ENCODE data around the gene NPAS2.

Gene NPAS2

GRCh38 chr2:100997509-100998234 lies 177.7 kb downstream of the NPAS2 start:
- no peak for DNase-seq

GRCh38 chr2:100998235-100998573 lies 178.3 kb downstream of the NPAS2 start:
- DNase-seq = no peak

- no peak for DNase-seq
Measured at GRCh38 chr2:100999995-101000394, 180.1 kb downstream of the NPAS2 start.

DNA sequence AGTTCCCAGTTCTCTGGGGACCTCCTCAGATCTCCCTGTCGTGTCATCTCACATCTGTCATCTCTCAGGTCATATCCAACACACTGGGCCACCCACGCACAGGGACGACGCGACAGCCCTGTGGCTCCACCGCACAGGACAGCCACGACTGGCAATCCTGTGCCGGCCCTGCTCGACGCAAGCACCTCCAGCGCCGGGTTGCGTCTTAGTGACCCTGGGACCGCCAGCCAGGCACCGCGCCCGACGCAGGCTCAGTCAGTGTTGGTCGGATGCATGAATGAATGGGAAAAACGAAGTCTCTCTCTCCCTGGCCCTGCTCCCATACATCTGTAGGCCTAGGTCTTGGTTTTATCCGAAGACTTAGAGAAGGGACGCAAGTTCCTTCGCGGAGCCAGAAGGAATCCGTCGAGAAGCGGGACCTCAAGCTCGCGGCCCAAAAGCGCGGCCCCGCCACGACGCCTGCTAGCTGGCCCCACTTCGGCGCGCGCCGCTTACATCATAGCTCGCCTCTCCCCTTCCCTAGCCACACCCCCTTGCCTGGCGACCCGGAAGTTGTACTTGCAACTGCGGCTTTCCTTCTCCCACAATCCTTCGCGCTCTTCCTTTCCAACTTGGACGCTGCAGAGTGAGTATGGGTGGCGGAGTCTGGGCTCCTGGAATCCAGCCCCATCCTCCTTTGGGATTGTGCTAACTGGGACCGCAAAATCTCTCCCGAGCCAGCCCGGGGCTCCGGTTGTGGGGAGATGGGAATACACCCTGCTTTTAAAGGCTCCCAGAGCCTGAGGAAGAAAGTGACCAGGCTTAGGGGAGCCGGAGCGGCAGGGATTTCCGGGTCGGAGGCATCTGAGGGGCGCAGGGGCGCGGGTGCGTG lies 182.0 kb downstream of the NPAS2 start, which contains the start of gene RPL31:
Gene RPL31, plus strand, starts transcription at position 599 of the 871 bp plus-strand sequence. CDS start 413 bp downstream, outside the sequence.
- DNase-seq = peak; percentile 98

- DNase-seq = peak; percentile 46
Measured at GRCh38 chr2:101002562-101003277, 182.8 kb downstream of the NPAS2 start.

GRCh38 chr2:101003278-101003775 lies 183.4 kb downstream of the NPAS2 start:
- no peak for DNase-seq

DNA sequence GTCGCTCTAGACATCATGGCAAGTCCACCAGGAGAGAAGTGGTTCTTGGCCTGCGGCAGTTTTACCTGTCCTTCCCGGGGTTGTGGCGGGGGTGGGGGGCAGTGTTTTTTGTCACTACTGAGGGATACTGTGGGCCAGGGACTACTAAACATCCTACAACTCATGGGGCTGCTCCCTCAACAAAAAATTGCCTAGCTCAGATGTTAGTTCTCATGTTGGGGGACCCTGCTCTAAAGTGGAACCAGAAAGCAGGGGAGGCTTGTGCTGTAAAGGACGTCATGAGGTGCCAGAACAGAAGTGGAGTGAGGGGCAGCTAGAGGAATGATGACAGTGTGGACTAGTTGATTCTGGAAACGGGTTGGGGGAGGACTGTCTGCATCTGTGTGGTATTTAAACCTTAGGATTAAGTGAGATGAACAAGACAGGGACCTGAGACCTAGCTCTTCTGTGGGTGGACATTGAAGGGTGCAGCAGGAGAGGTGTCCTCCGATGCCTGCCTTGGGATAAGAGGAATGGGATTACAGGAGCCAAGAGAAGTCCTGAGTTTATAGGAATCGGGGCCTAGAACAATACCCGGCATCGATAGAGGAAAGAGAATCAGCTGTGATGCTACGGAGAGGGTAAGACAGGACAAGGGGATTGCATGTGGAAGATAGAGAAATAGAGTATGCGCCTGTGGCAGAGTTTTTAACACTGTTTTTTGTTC lies 184.8 kb downstream of the NPAS2 start:
- no peak for DNase-seq

- no peak for DNase-seq
Measured at GRCh38 chr2:101006065-101006715, 186.3 kb downstream of the NPAS2 start.

DNA sequence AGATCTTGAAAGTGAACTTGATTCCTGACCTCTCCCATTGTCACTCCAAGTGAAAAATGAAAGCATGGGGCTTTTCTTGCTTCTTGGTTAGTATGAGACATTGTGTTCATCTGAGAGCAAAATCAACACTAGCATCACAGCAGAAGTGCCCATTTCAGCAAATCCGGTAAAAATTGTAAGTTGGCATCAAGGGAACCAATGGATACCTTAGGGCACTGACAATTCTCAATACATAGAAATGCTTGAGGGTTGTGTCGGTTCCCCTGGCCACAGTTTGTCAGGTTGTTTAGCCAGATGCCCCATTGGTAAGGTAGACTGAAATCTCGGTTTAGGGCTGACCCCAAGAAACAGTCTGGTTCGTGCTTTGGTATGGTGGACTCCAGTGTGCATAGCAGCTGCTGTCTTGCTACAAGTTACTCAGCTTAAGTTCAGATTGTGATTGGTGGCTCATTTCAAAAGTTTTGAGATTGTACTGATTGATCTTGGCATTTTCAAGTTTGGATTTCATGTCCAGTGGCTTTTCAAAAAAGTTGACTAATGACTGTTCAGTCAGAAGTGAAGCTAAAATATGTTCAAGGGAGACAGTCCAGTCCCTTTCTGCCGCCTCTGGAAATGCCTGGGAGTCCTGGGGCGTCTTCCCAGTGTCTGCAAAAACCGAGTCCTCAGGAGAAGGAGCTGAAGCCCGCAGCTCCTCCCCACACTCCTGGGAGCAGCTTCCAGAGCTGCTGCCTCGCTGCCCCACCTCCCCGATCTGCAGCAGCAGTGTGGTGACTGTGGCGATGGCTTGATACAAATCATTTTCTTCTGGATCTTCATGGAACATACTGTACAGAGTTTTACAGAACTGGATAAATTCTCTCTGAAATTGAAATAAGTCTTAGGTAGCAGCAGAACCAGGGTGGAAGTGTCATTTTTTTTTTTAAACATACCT lies 187.7 kb downstream of the NPAS2 start:
- DNase-seq = peak; percentile 26

- no peak for DNase-seq
Measured at GRCh38 chr2:101011152-101011551, 191.2 kb downstream of the NPAS2 start.

- no peak for DNase-seq
Measured at GRCh38 chr2:101012054-101012705, 192.2 kb downstream of the NPAS2 start.

DNA sequence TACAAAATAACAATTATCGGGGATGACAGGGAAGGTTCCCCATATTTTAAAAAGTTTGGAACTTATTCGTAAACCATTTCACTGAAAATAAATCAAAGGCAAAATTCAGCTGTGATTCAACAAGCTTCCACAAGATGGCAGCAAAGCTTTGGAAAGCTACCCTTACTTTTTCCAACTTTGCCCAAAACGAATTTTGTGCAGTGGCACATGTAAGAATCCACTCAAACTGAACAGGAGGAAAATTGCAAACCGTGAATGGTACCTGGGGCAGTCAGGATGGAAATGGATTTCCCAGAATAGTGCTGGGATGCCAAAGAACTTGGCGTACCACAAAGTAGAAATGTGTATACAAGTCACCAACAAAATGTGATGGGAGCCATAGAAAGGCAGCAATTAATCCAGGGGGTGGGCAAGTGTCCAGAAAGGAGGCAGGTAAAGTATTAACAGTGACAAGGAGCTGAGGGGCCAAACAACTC lies 192.8 kb downstream of the NPAS2 start:
- peak; percentile 42 for DNase-seq

- DNase-seq = no peak
Measured at GRCh38 chr2:101014264-101014857, 194.4 kb downstream of the NPAS2 start.

DNA sequence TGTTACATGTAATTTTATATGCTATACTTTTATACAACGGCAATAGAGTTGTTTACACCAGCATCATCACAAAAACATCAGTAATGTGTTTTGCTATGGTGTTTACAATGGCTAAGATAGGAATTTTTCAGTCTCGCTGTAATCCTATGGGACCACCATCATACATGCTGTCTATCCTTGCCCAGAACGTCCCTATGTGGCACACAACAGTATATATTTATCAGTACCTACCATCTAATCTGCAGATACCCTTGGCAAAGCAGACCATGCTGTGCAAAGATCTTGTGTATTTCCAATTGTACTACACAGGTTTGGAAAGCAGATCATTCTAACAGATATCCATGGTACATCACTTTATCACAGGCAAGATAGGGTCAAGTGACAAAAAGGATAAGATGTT lies 197.4 kb downstream of the NPAS2 start:
- no peak for DNase-seq

DNA sequence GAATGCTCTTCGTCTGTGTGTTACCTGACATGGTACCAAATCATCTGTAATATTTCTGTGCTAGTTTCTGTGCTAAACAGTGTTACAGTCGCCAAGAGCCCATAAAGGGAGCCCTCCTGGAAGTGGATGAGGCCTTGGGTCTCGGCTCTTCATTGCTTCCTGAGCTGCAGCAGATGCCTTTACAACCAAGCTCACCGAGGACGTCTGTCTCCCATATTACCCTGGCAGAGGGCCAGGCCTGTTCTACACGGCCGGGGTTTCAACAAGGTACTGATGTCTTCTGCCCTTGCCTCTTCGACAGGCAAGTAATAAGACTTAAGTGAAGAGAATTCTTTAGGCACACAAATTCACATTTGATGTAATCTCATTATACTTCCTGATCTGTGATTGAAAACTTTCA lies 199.0 kb downstream of the NPAS2 start:
- no peak for DNase-seq

- DNase-seq = no peak
Measured at GRCh38 chr2:101022221-101022620, 202.3 kb downstream of the NPAS2 start.

DNA sequence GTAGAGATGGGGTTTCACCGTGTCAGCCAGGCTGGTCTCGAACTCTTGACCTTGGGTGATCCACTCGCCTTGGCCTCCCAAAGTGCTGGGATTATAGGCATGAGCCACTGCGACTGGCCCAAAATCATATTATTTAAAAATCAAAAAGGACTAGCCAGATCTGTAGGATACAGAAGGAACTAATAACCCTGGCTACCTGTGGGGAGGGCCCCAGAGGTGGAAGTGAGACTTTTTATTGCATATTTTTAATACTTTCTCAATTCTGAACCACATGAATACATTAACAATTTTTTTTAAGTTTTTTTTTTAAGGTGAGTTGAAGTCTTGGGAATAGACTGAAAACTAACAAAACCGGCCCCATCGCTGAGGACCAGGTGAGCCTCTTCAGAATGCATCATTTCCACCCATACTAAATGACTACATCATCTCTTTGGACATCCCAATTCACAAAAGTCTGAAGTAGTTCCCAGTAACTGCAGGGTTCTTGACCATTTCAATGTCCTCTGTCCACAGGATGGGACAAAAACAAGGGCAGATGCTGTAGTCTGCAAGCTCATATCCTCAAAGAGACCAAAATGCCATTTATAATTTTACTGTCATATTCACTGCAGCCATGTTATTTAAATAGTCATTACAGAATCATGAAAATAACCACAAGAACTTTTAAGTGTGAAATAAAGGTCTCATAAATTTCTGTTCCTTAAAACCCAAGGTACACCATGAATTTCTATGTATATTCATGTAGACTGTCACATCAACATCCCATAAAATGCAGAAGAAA lies 203.6 kb downstream of the NPAS2 start:
- DNase-seq = no peak

GRCh38 chr2:101025561-101025960 lies 205.6 kb downstream of the NPAS2 start:
- DNase-seq = no peak

DNA sequence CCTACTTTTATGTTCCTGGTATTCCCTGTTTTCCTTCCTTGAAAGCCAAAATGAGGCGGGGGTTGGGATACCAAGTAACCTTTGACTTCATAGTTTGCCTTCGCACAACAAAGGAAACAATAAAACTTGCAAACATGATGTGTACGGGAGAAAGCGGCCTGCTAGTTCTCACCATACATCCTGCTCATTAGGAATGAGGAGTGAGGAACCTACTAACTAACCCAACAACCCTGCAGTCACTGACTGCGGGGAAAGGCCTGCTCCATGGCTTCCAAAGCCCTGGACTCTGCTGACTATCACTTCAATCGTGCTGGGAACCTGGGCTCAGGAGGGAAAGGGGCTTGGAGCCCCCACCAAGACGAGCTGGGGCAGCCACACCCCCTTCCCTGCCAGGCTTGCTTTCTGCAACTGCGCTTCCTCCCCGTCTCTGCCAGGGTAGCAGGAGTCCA lies 206.3 kb downstream of the NPAS2 start:
- DNase-seq = no peak

All from stimulated activated CD4-positive, alpha-beta T cell treated with anti-CD3 and anti-CD28 coated beads, Interleukin-15, amount 100 ng/mL, for 24 hours (primary cell).